ENCODE data around the gene CAST.

DNA sequence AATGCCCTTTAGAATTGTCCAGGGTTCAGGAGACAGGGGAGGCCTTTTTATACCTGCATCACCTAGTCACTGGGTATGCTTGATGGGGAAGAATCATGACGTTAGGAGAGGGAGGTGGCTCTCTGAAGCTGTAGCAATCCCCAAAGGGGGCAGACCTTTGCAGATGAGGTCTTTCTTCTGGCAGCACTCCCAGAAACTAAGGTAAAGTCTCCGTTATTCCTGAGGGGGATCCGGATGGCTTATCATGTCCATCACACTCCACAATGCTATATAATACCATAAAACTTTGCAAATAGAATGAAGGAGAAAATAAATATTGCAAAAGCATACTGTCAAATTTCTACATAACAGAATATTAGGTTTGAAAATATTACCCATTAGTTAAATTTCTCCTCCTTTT lies 21.5 kb upstream of the CAST start:
- TF ChIP-seq, protein P1, sequence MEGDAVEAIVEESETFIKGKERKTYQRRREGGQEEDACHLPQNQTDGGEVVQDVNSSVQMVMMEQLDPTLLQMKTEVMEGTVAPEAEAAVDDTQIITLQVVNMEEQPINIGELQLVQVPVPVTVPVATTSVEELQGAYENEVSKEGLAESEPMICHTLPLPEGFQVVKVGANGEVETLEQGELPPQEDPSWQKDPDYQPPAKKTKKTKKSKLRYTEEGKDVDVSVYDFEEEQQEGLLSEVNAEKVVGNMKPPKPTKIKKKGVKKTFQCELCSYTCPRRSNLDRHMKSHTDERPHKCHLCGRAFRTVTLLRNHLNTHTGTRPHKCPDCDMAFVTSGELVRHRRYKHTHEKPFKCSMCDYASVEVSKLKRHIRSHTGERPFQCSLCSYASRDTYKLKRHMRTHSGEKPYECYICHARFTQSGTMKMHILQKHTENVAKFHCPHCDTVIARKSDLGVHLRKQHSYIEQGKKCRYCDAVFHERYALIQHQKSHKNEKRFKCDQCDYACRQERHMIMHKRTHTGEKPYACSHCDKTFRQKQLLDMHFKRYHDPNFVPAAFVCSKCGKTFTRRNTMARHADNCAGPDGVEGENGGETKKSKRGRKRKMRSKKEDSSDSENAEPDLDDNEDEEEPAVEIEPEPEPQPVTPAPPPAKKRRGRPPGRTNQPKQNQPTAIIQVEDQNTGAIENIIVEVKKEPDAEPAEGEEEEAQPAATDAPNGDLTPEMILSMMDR (IDR thresholded peaks at IDR 0.05): no peak
- TF ChIP-seq EP300 (IDR thresholded peaks at IDR 0.05) (no peak), POLR2A (IDR thresholded peaks at IDR 0.05) (no peak)

Measured in tibial nerve (tissue), 4 donors.